ENCODE results near the gene UBTD2. TPM values are rescaled to one million over a fixed set of nuclear protein-coding genes. Genes with fewer than 3 reads are reported as not detected.

The UBTD2 gene
- polyA plus RNA-seq, 1 donor (not counting 4 experiments of a cell fraction or from before 2014, with no cell fraction given): 16.2 TPM

DNA sequence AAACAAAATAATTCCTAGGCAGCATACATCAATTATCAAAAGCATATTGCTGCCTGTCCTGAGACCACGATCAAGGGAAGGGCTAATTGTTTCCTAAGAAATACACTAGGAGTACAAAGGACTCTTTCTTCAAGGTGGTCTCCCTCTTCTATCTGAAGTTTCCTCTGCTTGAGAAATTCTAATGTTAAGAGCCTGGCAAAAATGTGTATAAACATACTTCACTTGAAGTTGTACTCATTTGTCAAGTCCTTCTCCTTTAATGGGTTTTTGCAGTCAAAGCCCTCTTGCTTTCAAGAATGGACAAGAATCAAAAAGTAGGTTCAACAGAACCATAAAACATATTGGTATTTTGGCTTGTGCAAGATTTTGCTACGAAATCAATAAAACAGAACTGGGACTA lies 31.1 kb downstream of the UBTD2 start:
- Histone ChIP-seq H3K79me2 (ENCODE audit: control insufficient read depth, insufficient read depth, low read length) (peaks cover 8% of the 10 kb centered on the region), H3K9ac (ENCODE audit: control insufficient read depth, extremely low read depth, insufficient read depth, low read length) (no peak overlapping the region), H2AFZ (ENCODE audit: control insufficient read depth, low read length) (no peak overlapping the region), H3K4me1 (ENCODE audit: control insufficient read depth, extremely low read depth, insufficient read depth, low read length) (no peaks in the 10 kb centered on the region), H3K36me3 (ENCODE audit: control insufficient read depth in 2 of 2, extremely low read depth in 1 of 2, insufficient read depth in 2 of 2, low read length in 2 of 2) (no peaks in the 10 kb centered on the region), H4K20me1 (ENCODE audit: control insufficient read depth, extremely low read depth, insufficient read depth, low read length) (no peaks in the 10 kb centered on the region), H3K27me3 (ENCODE audit: control insufficient read depth, extremely low read depth, insufficient read depth, low read length) (no peaks in the 10 kb centered on the region), H3K9me3 (ENCODE audit: control insufficient read depth, low read depth, low read length) (no peaks in the 10 kb centered on the region), H3K9me1 (ENCODE audit: control insufficient read depth, extremely low read depth, insufficient read depth, low read length) (no peaks in the 10 kb centered on the region), H3K4me2 (ENCODE audit: control insufficient read depth, extremely low read depth, insufficient read depth, low read depth, low read length) (no peak overlapping the region), H3K27ac (ENCODE audit: control insufficient read depth, insufficient read depth, low read length) (no peak overlapping the region), H3K4me3 (ENCODE audit: control insufficient read depth in 2 of 3, extremely low read depth in 1 of 3, insufficient read depth in 2 of 3, low read depth in 1 of 3, low read length in 3 of 3) (no peak overlapping the region)
- no peak for DNase-seq (ENCODE audit: low read depth, low spot score)
- no peak for FAIRE-seq
- dilution Hi-C loops (cut with MboI; ENCODE audit: extremely low pct_ligation_motif_present, low sequenced_read_pairs): no loop called here
- no peak for TF ChIP-seq EZH2 (IDR thresholded peaks at IDR 0.05; ENCODE audit: low read length)
- TF ChIP-seq, protein P1, sequence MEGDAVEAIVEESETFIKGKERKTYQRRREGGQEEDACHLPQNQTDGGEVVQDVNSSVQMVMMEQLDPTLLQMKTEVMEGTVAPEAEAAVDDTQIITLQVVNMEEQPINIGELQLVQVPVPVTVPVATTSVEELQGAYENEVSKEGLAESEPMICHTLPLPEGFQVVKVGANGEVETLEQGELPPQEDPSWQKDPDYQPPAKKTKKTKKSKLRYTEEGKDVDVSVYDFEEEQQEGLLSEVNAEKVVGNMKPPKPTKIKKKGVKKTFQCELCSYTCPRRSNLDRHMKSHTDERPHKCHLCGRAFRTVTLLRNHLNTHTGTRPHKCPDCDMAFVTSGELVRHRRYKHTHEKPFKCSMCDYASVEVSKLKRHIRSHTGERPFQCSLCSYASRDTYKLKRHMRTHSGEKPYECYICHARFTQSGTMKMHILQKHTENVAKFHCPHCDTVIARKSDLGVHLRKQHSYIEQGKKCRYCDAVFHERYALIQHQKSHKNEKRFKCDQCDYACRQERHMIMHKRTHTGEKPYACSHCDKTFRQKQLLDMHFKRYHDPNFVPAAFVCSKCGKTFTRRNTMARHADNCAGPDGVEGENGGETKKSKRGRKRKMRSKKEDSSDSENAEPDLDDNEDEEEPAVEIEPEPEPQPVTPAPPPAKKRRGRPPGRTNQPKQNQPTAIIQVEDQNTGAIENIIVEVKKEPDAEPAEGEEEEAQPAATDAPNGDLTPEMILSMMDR (optimal IDR thresholded peaks at IDR 0.05 in 1 of 3, IDR thresholded peaks at IDR 0.05 in 1 of 3, conservative IDR thresholded peaks at IDR 0.05 in 1 of 3; ENCODE audit: extremely low read depth in 1 of 3, insufficient read depth in 2 of 3, low read length in 3 of 3): no peak

DNA sequence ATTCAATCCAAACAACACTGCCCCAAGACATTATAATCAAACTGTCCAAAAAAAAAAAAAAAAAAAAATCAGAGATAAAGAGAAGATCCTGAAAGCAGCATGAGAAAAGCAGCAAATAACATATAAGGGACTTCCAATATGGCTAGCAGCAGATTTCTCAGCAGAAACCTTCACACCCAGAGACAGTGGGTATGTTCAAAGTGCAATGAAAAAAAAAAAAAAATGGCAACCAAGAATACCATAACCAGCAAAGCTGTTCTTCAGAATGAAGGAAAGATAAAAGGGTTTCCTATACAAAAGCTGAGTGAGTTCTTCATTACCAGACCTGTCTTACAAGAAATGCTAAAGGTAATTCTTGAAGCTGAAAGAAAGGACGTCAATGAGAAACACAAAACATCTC lies 32.1 kb downstream of the UBTD2 start:
- Histone ChIP-seq H3K9me1 (ENCODE audit: control insufficient read depth, extremely low read depth, insufficient read depth, low read length) (no peaks in the 10 kb centered on the region), H3K4me1 (ENCODE audit: control insufficient read depth, extremely low read depth, insufficient read depth, low read length) (no peaks in the 10 kb centered on the region), H3K4me3 (ENCODE audit: control insufficient read depth in 2 of 3, extremely low read depth in 1 of 3, insufficient read depth in 2 of 3, low read depth in 1 of 3, low read length in 3 of 3) (no peak overlapping the region), H3K27me3 (ENCODE audit: control insufficient read depth, extremely low read depth, insufficient read depth, low read length) (no peaks in the 10 kb centered on the region), H3K79me2 (ENCODE audit: control insufficient read depth, insufficient read depth, low read length) (peaks cover 16% of the 10 kb centered on the region), H3K9me3 (ENCODE audit: control insufficient read depth, low read depth, low read length) (no peaks in the 10 kb centered on the region), H3K36me3 (ENCODE audit: control insufficient read depth in 2 of 2, extremely low read depth in 1 of 2, insufficient read depth in 2 of 2, low read length in 2 of 2) (no peaks in the 10 kb centered on the region), H3K4me2 (ENCODE audit: control insufficient read depth, extremely low read depth, insufficient read depth, low read depth, low read length) (no peak overlapping the region), H4K20me1 (ENCODE audit: control insufficient read depth, extremely low read depth, insufficient read depth, low read length) (no peaks in the 10 kb centered on the region), H3K27ac (ENCODE audit: control insufficient read depth, insufficient read depth, low read length) (no peak overlapping the region), H2AFZ (ENCODE audit: control insufficient read depth, low read length) (no peak overlapping the region), H3K9ac (ENCODE audit: control insufficient read depth, extremely low read depth, insufficient read depth, low read length) (no peak overlapping the region)
- dilution Hi-C loops (cut with MboI; ENCODE audit: extremely low pct_ligation_motif_present, low sequenced_read_pairs): no loop called here
- TF ChIP-seq EZH2 (IDR thresholded peaks at IDR 0.05; ENCODE audit: low read length): no peak
- TF ChIP-seq, protein P1 (optimal IDR thresholded peaks at IDR 0.05 in 1 of 3, IDR thresholded peaks at IDR 0.05 in 1 of 3, conservative IDR thresholded peaks at IDR 0.05 in 1 of 3; ENCODE audit: extremely low read depth in 1 of 3, insufficient read depth in 2 of 3, low read length in 3 of 3): no peak
- DNase-seq (ENCODE audit: low read depth, low spot score) (no peak), FAIRE-seq (no peak)

Measured in keratinocyte (primary cell).